B cell (primary cell): ENCODE data around the gene TGFA. TPM values are rescaled to one million over a fixed set of nuclear protein-coding genes. Genes with fewer than 3 reads are reported as not detected.

Experiments used
- ATAC-seq: fragments of 200-7000 bp; cut with Tn5 transposase; one replicate; pipeline ENCODE4 v1.10.0; 2021; ENCODE audit warnings: low read depth, mild to moderate bottlenecking, moderate number of reproducible peaks, moderate library complexity
- CTCF ChIA-PET: fragments of 350-600 bp; sonication (Branson Sonifier 250); formaldehyde crosslinking; loops from one replicate; lab custom pipeline; 2021; ENCODE audit warnings: antibody characterized with exemption, inconsistent platforms; lab: Charles Lee
- POLR2A ChIA-PET: fragments of 350-600 bp; sonication (Branson Sonifier 250); formaldehyde crosslinking; loops from one replicate; lab custom pipeline; 2021; ENCODE audit warnings: antibody characterized with exemption; lab: Charles Lee
- DNase-seq: peaks from one replicate; pipeline ENCODE4 v3.0.0; 2013
- H2AFZ ChIP-seq: 2 replicates; pipeline ENCODE4 v1.6.1; 2012; ENCODE audit warnings: mild to moderate bottlenecking, low read depth, low read length; ENCODE audit not compliant: insufficient read depth, poor library complexity, severe bottlenecking
- H3K27ac ChIP-seq, 2 donors: 1 replicate in 1 of 2; 2 replicates in 1 of 2; pipeline ENCODE4 v1.5.1; 2012 to 2013; ENCODE audit warnings: low read length in 2 of 2, mild to moderate bottlenecking in 2 of 2, moderate library complexity in 1 of 2
- H3K27me3 ChIP-seq, 4 experiments: fragments of 200-600 bp in 1 of 4; sonication (generic) in 1 of 4; replicated peaks in 1 of 4; 1 replicate in 2 of 4; 2 replicates in 2 of 4; pipeline versions ENCODE4 v1.6.1 to v1.7.0; 2013 to 2016; ENCODE audit warnings: low read length in 3 of 4, mild to moderate bottlenecking in 2 of 4, mixed read lengths in 1 of 4, moderate library complexity in 1 of 4; ENCODE audit not compliant: insufficient read depth in 4 of 4, control insufficient read depth in 3 of 4; ENCODE audit errors: control extremely low read depth in 1 of 4
- H3K36me3 ChIP-seq, 2 experiments: replicated peaks in 1 of 2; 1 replicate in 1 of 2; 2 replicates in 1 of 2; pipeline versions ENCODE4 v1.6.1 to v1.7.1; 2013; ENCODE audit warnings: low read length in 1 of 2; ENCODE audit not compliant: insufficient read depth in 2 of 2, control insufficient read depth in 1 of 2; ENCODE audit errors: control extremely low read depth in 1 of 2, extremely low read depth in 1 of 2
- H3K4me1 ChIP-seq, 2 donors: fragments of 200-600 bp in 1 of 2; sonication (generic) in 1 of 2; 1 replicate in 1 of 2; 2 replicates in 1 of 2; pipeline versions ENCODE4 v1.5.1 to v1.6.1; 2013 to 2017; ENCODE audit warnings: low read length in 2 of 2; ENCODE audit not compliant: control insufficient read depth in 2 of 2, insufficient read depth in 2 of 2
- H3K4me2 ChIP-seq: replicated peaks from 2 replicates; pipeline ENCODE3; 2012; ENCODE audit warnings: mild to moderate bottlenecking, low read depth, low read length; ENCODE audit not compliant: poor library complexity, severe bottlenecking
- H3K4me3 ChIP-seq, 5 experiments: fragments of 200-600 bp in 1 of 5; sonication (generic) in 1 of 5; 1 replicate in 3 of 5; 2 replicates in 2 of 5; pipeline versions ENCODE4 v1.5.1 to v1.7.0; 2011 to 2016; ENCODE audit warnings: low read length in 4 of 5, mild to moderate bottlenecking in 4 of 5, low read depth in 2 of 5, control low read depth in 1 of 5, moderate library complexity in 1 of 5; ENCODE audit not compliant: insufficient read depth in 1 of 5; ENCODE audit errors: control extremely low read depth in 1 of 5, extremely low read depth in 1 of 5
- H3K79me2 ChIP-seq: fragments of 200-600 bp; sonication (generic); one replicate; pipeline ENCODE4 v1.6.0; 2016; ENCODE audit warnings: low read length; ENCODE audit not compliant: control insufficient read depth, insufficient read depth
- H3K9ac ChIP-seq: fragments of 200-600 bp; sonication (generic); 2 replicates; pipeline ENCODE4 v1.6.1; 2017; ENCODE audit warnings: mild to moderate bottlenecking, low read length, moderate library complexity
- H3K9me3 ChIP-seq, 3 donors: one replicate each; pipeline versions ENCODE4 v1.6.1 to v1.7.1; 2013; ENCODE audit warnings: low read length in 2 of 3; ENCODE audit not compliant: control insufficient read depth in 2 of 3, insufficient read depth in 1 of 3; ENCODE audit errors: control extremely low read depth in 1 of 3
- H4K20me1 ChIP-seq: 2 replicates; pipeline ENCODE4 v1.6.0; 2012; ENCODE audit warnings: mild to moderate bottlenecking, low read length; ENCODE audit not compliant: insufficient read depth, control insufficient read depth, poor library complexity, severe bottlenecking
- H3K27ac Mint-ChIP-seq: one replicate; pipeline ENCODE4 v1.8.0; 2021; ENCODE audit warnings: mixed read lengths
- H3K27me3 Mint-ChIP-seq: one replicate; pipeline ENCODE4 v1.8.0; 2021; ENCODE audit warnings: mixed read lengths
- H3K4me1 Mint-ChIP-seq: one replicate; pipeline ENCODE4 v1.8.0; 2021; ENCODE audit warnings: mixed read lengths
- H3K4me3 Mint-ChIP-seq: one replicate; pipeline ENCODE4 v1.8.0; 2021; ENCODE audit warnings: mixed read lengths
- H3K9me3 Mint-ChIP-seq: one replicate; pipeline ENCODE4 v1.8.0; 2022; ENCODE audit warnings: mixed read lengths; ENCODE audit not compliant: insufficient read depth
- CTCF ChIP-seq: fragments of 200-600 bp; IDR thresholded peaks from one replicate; pipeline ENCODE4 v1.8.0; 2022; ENCODE audit warnings: antibody characterized with exemption, mild to moderate bottlenecking
- EZH2 ChIP-seq: IDR thresholded peaks from 2 replicates; pipeline ENCODE4 v1.6.1; 2012; ENCODE audit warnings: borderline replicate concordance, low read depth, mild to moderate bottlenecking, moderate library complexity, low read length; ENCODE audit not compliant: insufficient read depth, poor library complexity, severe bottlenecking
- WGBS: methylation state at CpG from one replicate; pipeline ENCODE4 v1.1.5; 2013; ENCODE audit warnings: missing lambda C conversion rate; ENCODE audit not compliant: insufficient coverage; 5-methylcytosine and 5-hydroxymethylcytosine counted together
- intact Hi-C: fragments of 100-400 bp; cut with micrococcal nuclease; formaldehyde crosslinking; loops from one replicate; pipeline ENCODE4 v1.10.0; 2022
- polyA minus RNA-seq: library from RNA; depleted of rRNA, polyadenylated mRNA; stranded (reverse); fragments of >200 nt; gene quantifications from 2 replicates; pipeline ENCODE4 v1.2.3, GENCODE V29; 2012
- polyA plus RNA-seq: library from polyadenylated mRNA; depleted of rRNA; stranded (reverse); fragments of >200 nt; gene quantifications from 2 replicates; pipeline ENCODE4 v1.2.3, GENCODE V29; 2012
- total RNA-seq, 2 donors: library from RNA; stranded (reverse); fragments of 120-200 nt in 1 of 2; gene quantifications; 1 replicate in 1 of 2; 2 replicates in 1 of 2; pipeline versions ENCODE4 v1.2.3 to v1.2.4, GENCODE V29; 2013 to 2022

The TGFA gene
- total RNA-seq: not detected in 2 replicates
- total RNA-seq (2013): 0.09 TPM
- polyA plus RNA-seq: 0.04 and 0.10 TPM in 2 replicates
- 0.07 and 0.17 TPM in 2 replicates for polyA minus RNA-seq

DNA sequence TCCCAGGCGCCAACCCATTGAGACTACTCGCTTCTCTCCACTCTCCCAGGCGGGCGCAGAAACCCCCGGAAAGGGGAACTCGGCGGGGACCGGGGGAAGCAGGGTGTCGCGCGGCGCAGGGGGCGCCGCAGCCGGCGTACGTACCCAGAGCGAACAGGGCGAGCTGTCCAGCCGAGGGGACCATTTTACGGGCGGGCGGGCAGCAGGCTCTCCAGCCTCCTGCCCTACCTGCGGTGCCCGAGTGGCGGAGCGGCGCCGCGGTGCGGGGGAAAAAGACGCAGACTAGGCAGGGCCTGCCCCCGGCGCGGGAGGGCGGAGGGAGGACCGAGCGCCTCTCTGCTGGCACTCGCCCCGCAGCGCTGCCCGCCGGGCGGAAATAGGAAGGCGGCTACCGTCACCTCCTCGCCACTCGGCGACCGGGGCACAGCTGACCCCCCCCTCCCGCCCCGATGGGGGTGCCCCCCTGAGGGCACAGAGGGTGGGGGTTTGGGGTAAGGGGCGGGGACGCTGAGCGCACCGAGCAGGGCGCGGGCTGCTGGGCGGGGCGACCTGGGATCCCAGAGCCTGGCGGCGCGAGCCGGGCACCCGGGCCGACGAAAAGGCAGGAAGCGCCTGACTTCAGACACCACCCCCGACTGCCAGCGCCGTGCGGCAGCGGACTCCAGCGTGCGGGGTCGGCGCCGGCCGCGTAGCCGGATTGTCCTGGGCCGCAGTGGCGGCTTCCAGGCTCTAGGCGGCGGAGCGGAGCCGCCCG is at the start of gene TGFA:
TGFA (minus strand) TSS at position 243 of the 754 bp plus-strand sequence; CDS start at position 184, 59 bp downstream.
- no peaks in the 10 kb centered on the region for H3K9me3 Mint-ChIP-seq
- DNase-seq: peak; percentile 67
- TF ChIP-seq CTCF: peak; percentile 72
- TF ChIP-seq EZH2: no peak
- Histone ChIP-seq H3K4me2 (peak within 1 kb of the TSS; percentile 91), H3K79me2 (no peaks in the 10 kb centered on the region), H3K27ac (no peak within 1 kb of the TSS), H3K36me3 (no peaks in the 10 kb centered on the region), H3K9ac (peak within 1 kb of the TSS; percentile 63), H3K4me3 (peak within 1 kb of the TSS; percentile 24 to 75 (median 59)), H3K9me3 (peaks cover 0 to 4% (median 0%) of the 10 kb centered on the region in 3 donors), H3K27me3 (peaks cover 0 to 45% (median 34%) of the 10 kb centered on the region in 4 experiments), H4K20me1 (no peaks in the 10 kb centered on the region), H2AFZ (peak within 1 kb of the TSS; percentile 73), H3K4me1 (peaks cover 20% of the 10 kb centered on the region in 2 donors)
- peak within 1 kb of the TSS; percentile 53 for H3K27ac Mint-ChIP-seq
- peaks cover 74% of the 10 kb centered on the region for H3K27me3 Mint-ChIP-seq
- H3K4me1 Mint-ChIP-seq: peaks cover 19% of the 10 kb centered on the region
- under 1% methylated on average over 80 of the region's 88 CpGs for WGBS
- intact Hi-C loops: no loop called here
- ChIA-PET CTCF (no interaction called here), POLR2A (no interaction called here)
- peak within 1 kb of the TSS; percentile 87 for H3K4me3 Mint-ChIP-seq
- peak; percentile 73 for ATAC-seq

- intact Hi-C loops: no loop called here
- no peaks in the 10 kb centered on the region for H3K79me2 ChIP-seq
- H3K4me3 ChIP-seq: no peak overlapping the region
- no peaks in the 10 kb centered on the region for H4K20me1 ChIP-seq
- peaks cover 0 to 11% (median 7%) of the 10 kb centered on the region in 4 experiments for H3K27me3 ChIP-seq
- ChIA-PET POLR2A (no interaction called here), CTCF (no interaction called here)
- TF ChIP-seq CTCF (peak; percentile 34), EZH2 (no peak)
- Mint-ChIP-seq H3K4me1 (no peaks in the 10 kb centered on the region), H3K9me3 (no peaks in the 10 kb centered on the region), H3K27me3 (peaks cover 30% of the 10 kb centered on the region), H3K27ac (no peak overlapping the region), H3K4me3 (no peak overlapping the region)
- H3K9me3 ChIP-seq: no peaks in the 10 kb centered on the region
- H3K4me1 ChIP-seq: no peaks in the 10 kb centered on the region
- ATAC-seq: no peak
- H3K9ac ChIP-seq: no peak overlapping the region
- no peak overlapping the region for H3K4me2 ChIP-seq
- H2AFZ ChIP-seq: no peak overlapping the region
- H3K27ac ChIP-seq: no peak overlapping the region
- H3K36me3 ChIP-seq: no peaks in the 10 kb centered on the region
- no peak for DNase-seq
Measured at GRCh38 chr2:70603066-70603465, 49.4 kb upstream of the TGFA start.
